Islet precursor cell (in vitro differentiated cells): Measurements from ENCODE around the gene IZUMO1R.
"Not testable (repeated sequence)": the region's sequence is repeated elsewhere in the genome, so short reads cannot be mapped to it uniquely, and the experiment has no call there.

Source experiments
- DNase-seq: peaks from one replicate; pipeline ENCODE4 v3.0.0-alpha.2; 2018

IZUMO1R gene

DNA sequence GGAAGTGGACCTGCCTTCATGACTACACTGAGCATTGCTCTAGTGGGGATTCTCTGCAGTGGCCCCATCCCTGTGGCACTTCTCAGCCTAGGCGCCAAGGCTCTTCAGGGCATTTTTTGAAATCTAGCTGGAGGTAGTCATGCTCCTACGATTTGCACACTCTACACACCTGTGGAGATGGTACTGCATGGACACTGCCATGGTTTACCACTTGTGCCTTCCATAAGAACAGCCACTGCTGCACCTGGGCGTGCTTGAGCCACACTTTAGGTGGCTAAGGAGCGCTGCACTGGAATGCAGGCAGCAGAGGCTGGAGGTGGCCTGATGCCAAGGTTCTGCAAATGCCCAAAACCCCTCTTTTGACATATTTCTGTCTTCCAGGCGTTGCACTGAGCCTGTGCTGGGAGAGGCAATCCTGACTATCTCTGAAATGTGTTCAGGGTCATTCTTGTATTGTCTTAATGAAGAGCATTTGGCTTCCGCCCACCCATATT lies 24.3 kb downstream of the IZUMO1R start:
- no peak for DNase-seq

DNA sequence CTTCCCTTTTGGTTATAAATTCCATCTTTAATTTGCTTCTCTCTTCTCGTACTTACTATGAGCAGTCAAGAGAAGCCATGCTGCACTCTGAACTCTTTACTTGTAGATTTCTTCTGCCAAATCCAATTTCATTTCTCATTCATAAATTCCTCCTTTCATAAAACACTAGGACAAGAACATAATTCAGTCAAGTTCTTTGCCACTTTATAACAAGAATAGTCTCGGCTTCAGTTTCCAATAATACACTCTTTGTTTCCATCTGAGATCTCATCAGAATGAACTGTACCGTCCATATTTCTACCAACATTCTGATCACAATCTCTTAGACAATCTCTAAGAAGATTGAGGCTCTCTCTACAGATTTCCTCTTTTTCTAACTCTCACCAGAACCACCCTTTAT lies 25.1 kb downstream of the IZUMO1R start:
- DNase-seq = no peak

DNA sequence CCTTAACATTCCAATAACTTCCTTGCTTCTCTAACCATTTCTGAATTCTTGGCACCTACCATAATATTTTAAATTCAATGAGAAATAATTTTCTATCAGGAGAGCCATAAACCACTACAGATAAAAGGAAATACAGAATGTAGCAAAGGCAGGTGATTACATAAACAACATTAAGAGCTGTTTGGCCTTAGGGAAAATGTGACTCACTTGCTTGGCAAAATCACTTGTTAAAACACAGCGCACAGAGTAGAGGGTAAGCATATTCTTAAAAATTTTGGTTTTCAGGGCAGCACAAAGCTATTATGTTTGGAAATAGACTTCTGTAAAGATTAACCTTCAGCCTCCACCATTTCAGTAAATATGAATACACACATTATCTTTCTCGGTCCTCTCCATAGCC lies 26.4 kb downstream of the IZUMO1R start:
- DNase-seq = no peak

DNA sequence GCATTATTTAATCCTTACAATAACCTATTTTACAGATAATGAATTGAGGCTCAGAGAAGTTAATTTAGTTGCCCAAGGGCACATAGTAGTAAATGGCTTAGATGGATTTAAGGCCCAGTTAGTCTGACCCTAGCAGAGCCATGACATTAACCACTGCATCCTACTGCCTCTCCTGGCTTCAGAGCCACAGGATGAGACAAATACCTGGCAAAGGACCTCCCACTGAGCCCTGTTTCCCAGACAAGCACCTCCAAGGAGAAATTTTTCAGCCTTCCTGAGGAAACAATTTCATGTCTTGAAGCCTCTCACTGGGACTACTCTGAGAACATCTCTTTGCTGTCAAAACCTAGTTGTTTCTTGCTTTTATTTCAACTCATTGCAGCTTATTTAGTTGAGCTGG lies 28.4 kb downstream of the IZUMO1R start:
- peak; percentile 53 for DNase-seq

DNA sequence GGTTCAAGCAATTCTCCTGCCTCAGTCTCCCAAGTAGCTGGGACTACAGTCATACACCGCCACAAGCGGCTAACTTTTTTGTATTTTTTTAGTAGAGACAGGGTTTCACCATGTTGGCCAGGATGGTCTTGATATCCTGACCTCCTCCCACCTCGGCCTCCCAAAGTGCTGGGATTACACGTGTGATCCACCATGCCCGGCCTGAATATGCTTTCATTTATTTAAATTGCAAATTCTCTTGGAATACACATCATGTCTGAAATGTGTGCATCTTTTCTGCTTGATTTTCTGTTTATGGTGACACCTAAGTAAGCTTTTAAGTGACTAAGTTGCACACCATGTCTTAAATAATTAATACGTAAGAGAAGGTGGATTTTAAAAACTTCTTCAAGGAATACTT lies 31.7 kb downstream of the IZUMO1R start:
- no peak for DNase-seq

DNA sequence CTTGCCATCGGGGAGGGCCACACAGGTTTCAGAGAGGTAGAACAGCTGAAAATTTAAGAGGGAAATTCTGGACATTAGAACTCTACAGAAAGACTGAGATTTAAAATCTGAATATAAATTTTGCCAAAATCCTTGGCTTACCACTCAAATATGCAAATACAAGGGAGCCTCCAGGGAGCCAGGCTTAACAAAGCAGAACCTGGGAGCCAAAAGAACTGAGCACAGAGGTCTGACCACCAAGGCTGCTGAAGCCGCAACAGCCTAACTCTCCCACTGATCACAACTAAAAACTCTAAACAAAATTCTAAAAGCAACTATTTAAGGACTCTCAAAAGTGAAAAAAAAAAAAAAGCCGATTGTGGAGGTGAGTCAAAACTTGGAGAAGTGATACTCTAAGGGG lies 34.3 kb downstream of the IZUMO1R start:
- no peak for DNase-seq

DNA sequence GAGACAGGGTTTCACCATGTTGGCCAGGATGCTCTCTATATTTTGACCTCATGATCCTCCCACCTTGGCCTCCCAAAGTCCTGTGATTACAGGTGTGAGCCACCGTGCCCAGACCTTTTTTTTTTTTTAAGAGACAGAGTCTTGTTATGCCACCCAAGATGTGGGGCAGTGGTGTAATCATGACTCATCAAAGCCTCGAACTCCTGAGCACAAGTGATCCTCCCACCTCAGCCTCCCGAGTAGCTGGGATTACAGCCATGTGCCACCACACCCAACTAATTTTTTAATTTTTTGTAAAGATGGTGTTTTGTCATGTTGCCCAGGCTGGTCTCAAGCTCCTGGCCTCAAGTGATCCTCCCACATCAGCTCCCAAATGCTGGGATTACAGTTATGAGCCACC lies 37.9 kb downstream of the IZUMO1R start:
- DNase-seq = no peak

DNA sequence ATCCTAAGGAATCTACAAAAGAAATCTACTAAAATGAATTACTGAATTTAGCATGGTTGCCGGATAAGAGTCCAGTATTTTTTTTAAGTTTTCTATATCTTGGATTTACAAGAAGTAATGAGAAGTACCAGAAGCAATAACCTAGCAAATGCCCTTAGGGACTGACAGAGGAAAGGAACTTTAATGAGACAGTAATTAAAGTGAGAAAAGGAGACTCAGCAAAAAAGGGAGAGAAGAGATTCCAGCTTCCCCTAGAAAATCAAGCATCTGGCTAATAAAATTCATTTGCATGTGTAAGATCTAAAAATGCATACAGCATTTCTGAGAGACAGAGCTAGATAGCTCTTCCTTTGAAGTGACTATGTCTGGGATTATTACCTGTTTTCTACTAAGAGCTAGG lies 39.1 kb downstream of the IZUMO1R start:
- DNase-seq = no peak

DNA sequence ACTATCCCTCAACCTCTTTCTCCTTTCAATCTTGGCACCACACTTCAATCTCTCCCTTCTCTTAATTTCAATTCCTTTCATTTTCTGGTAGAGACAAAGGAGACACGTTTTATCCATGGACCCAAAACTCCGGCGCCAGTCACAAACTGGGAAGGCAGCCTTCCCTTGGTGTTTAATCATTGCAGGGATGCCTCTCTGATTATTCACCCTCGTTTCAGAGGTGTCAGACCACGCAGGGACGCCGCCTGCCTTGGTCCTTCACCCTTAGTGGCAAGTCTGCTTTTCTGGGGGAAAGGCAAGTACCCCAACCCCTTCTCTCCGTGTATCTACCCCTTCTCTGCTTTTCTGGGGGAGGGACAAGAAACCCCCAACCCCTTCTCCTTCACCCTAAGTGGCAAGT lies 41.9 kb downstream of the IZUMO1R start:
- not testable (repeated sequence) for DNase-seq

DNA sequence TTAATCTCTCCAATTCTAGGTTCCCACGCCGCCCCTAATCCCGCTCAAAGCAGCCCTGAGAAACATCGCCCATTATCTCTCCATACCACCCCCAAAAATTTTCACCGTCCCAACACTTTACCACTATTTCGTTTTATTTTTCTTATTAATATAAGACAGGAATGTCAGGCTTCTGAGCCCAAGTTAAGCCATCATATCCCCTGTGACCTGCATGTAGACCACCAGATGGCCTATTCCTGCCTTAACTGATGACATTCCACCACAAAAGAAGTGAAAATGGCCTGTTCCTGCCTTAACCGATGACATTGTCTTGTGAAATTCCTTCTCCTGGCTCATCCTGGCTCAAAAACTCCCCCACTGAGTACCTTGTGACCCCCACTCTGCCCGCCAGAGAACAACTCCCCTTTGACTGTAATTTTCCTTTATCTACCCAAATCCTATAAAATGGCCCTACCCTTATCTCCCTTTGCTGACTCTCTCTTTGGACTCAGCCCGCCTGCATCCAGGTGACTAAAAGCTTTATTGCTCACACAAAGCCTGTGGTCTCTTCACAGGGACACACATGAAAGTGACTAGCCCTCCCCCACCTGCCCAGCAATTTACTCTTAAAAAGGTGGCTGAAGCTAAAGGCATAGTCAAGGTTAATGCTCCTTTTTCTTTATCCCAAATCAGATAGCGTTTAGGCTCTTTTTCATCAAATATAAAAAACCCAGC lies 46.6 kb downstream of the IZUMO1R start:
- DNase-seq = peak; percentile 55
